ENCODE data around the gene ZNF674. TPM values are rescaled to one million over a fixed set of nuclear protein-coding genes. Genes with fewer than 3 reads are reported as not detected.

Gene ZNF674
- total RNA-seq, 2 donors from 2014 or later: 4.4 to 4.6 TPM

GRCh38 chrX:46573892-46574773, 28.9 kb upstream of the ZNF674 start:
- H3K4me1 ChIP-seq (ENCODE audit: control insufficient read depth, insufficient read depth, low read length): no peaks in the 10 kb centered on the region
- peak; percentile 85 for DNase-seq
- H3K36me3 Mint-ChIP-seq (ENCODE audit: low read depth): peaks cover 2% of the 10 kb centered on the region
- H3K36me3 ChIP-seq (ENCODE audit: control insufficient read depth, insufficient read depth, low read length): no peaks in the 10 kb centered on the region
- H3K27ac ChIP-seq (ENCODE audit: low read depth, low read length): no peak overlapping the region
- peak overlapping the region; percentile 35 for H3K27ac Mint-ChIP-seq
- H3K27me3 Mint-ChIP-seq (ENCODE audit: insufficient read depth): peaks cover 13% of the 10 kb centered on the region
- H3K9me3 ChIP-seq (ENCODE audit: control insufficient read depth, low read length): no peaks in the 10 kb centered on the region
- TF ChIP-seq CTCF (conservative IDR thresholded peaks at IDR 0.05): no peak
- H3K4me1 Mint-ChIP-seq: peaks cover 20% of the 10 kb centered on the region
- peak overlapping the region; percentile 66 for H3K4me3 ChIP-seq (ENCODE audit: low read length)
- H3K9ac ChIP-seq (ENCODE audit: extremely low read depth, low read length, poor library complexity, severe bottlenecking): peak overlapping the region; percentile 3
- H3K27me3 ChIP-seq (ENCODE audit: control insufficient read depth, insufficient read depth, low read length, poor library complexity, severe bottlenecking): peaks cover 9% of the 10 kb centered on the region
- H3K9me3 Mint-ChIP-seq: peaks cover 57% of the 10 kb centered on the region
- 1% methylated on average over 107 of the region's 107 CpGs; no CpG with 5 or more reads in 1 of the 2 experiments for WGBS, 2 experiments (ENCODE audit: insufficient coverage in 1 of 2, insufficient read length in 1 of 2)
- H3K4me3 Mint-ChIP-seq: peak overlapping the region; percentile 58

- H3K27ac ChIP-seq (ENCODE audit: low read depth, low read length): no peak within 1 kb of the TSS
- Mint-ChIP-seq H3K4me1 (peaks cover 20% of the 10 kb centered on the region), H3K9me3 (peaks cover 56% of the 10 kb centered on the region), H3K27ac (peak within 1 kb of the TSS; percentile 35), H3K27me3 (ENCODE audit: insufficient read depth) (peaks cover 13% of the 10 kb centered on the region), H3K4me3 (peak within 1 kb of the TSS; percentile 58), H3K36me3 (ENCODE audit: low read depth) (no peaks in the 10 kb centered on the region)
- peak; percentile 42 for TF ChIP-seq CTCF (conservative IDR thresholded peaks at IDR 0.05)
- H3K27me3 ChIP-seq (ENCODE audit: control insufficient read depth, insufficient read depth, low read length, poor library complexity, severe bottlenecking): peaks cover 9% of the 10 kb centered on the region
- peak within 1 kb of the TSS; percentile 3 for H3K9ac ChIP-seq (ENCODE audit: extremely low read depth, low read length, poor library complexity, severe bottlenecking)
- H3K9me3 ChIP-seq (ENCODE audit: control insufficient read depth, low read length): no peaks in the 10 kb centered on the region
- 2% methylated on average over 33 of the region's 35 CpGs; no CpG with 5 or more reads in 1 of the 2 experiments for WGBS, 2 experiments (ENCODE audit: insufficient coverage in 1 of 2, insufficient read length in 1 of 2)
- H3K4me3 ChIP-seq (ENCODE audit: low read length): peak within 1 kb of the TSS; percentile 66
- H3K4me1 ChIP-seq (ENCODE audit: control insufficient read depth, insufficient read depth, low read length): no peaks in the 10 kb centered on the region
- peak; percentile 85 for DNase-seq
- no peaks in the 10 kb centered on the region for H3K36me3 ChIP-seq (ENCODE audit: control insufficient read depth, insufficient read depth, low read length)
Observed at GRCh38 chrX:46573331-46573891, 28.2 kb upstream of the ZNF674 start, which contains the start of gene CHST7. CHST7 (plus strand) TSS chrX:46573765; CDS start chrX:46573932, 167 bp downstream.

DNA sequence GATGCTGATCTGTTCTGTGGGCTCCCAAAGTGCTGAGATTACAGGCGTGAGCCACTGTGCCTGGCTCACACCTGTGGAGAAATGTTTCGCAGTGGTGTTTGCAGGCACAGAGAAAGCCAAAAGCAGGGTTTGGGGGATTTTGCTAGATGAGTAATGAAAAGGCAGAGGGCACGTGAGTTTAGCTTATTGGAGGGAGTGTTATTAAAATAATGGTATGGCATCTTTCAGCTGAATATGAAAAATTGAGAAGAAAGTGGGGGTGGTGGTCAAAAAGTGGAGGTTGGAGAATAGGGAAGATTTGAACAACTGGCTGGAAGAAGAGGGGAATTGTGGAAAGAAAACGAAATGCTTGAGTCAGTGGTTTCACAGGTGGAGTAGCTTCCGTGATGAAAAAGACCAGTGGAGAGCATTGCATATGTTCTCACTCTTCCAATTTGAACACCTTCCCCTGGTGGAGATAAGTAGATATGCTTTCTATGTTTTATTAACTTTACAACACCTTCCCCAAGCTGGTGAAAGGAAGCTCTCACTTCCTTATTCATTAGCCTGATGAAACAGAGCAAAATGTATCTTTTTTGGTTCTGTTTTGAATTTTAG, 27.2 kb upstream of the ZNF674 start:
- H3K4me1 Mint-ChIP-seq: peaks cover 20% of the 10 kb centered on the region
- 56 to 92% methylated on average over 2 to 4 of the region's 5 CpGs for WGBS, 2 experiments (ENCODE audit: insufficient coverage in 1 of 2, insufficient read length in 1 of 2)
- no peak overlapping the region for H3K9ac ChIP-seq (ENCODE audit: extremely low read depth, low read length, poor library complexity, severe bottlenecking)
- peaks cover 53% of the 10 kb centered on the region for H3K9me3 Mint-ChIP-seq
- H3K36me3 ChIP-seq (ENCODE audit: control insufficient read depth, insufficient read depth, low read length): no peaks in the 10 kb centered on the region
- H3K4me3 Mint-ChIP-seq: no peak overlapping the region
- TF ChIP-seq CTCF (conservative IDR thresholded peaks at IDR 0.05): no peak
- no peak overlapping the region for H3K4me3 ChIP-seq (ENCODE audit: low read length)
- no peaks in the 10 kb centered on the region for H3K4me1 ChIP-seq (ENCODE audit: control insufficient read depth, insufficient read depth, low read length)
- H3K36me3 Mint-ChIP-seq (ENCODE audit: low read depth): no peaks in the 10 kb centered on the region
- no peak overlapping the region for H3K27ac ChIP-seq (ENCODE audit: low read depth, low read length)
- H3K27me3 ChIP-seq (ENCODE audit: control insufficient read depth, insufficient read depth, low read length, poor library complexity, severe bottlenecking): peaks cover 9% of the 10 kb centered on the region
- no peak overlapping the region for H3K27ac Mint-ChIP-seq
- H3K9me3 ChIP-seq (ENCODE audit: control insufficient read depth, low read length): no peaks in the 10 kb centered on the region
- DNase-seq: no peak
- peaks cover 13% of the 10 kb centered on the region for H3K27me3 Mint-ChIP-seq (ENCODE audit: insufficient read depth)

Data from endodermal cell (in vitro differentiated cells).